Peyer's patch (tissue), 4 donors: Measurements from ENCODE around the gene NOTCH3.

Experiments used
- POLR2A ChIP-seq, 2 donors: fragments of 450-650 bp; IDR thresholded peaks; one replicate each; pipeline ENCODE4 v1.5.1; 2017; ENCODE audit warnings: antibody characterized with exemption in 2 of 2, mild to moderate bottlenecking in 2 of 2, moderate library complexity in 2 of 2
- TF ChIP-seq, protein P1 (sequence below), 6 experiments: fragments of 450-650 bp in 4 of 6; fragments of 200-600 bp in 2 of 6; sonication (generic) in 1 of 6; IDR thresholded peaks; one replicate each; pipeline ENCODE4 v1.5.1; 2017 to 2019; ENCODE audit warnings: antibody characterized with exemption in 6 of 6, mild to moderate bottlenecking in 3 of 6, moderate library complexity in 1 of 6

DNA sequence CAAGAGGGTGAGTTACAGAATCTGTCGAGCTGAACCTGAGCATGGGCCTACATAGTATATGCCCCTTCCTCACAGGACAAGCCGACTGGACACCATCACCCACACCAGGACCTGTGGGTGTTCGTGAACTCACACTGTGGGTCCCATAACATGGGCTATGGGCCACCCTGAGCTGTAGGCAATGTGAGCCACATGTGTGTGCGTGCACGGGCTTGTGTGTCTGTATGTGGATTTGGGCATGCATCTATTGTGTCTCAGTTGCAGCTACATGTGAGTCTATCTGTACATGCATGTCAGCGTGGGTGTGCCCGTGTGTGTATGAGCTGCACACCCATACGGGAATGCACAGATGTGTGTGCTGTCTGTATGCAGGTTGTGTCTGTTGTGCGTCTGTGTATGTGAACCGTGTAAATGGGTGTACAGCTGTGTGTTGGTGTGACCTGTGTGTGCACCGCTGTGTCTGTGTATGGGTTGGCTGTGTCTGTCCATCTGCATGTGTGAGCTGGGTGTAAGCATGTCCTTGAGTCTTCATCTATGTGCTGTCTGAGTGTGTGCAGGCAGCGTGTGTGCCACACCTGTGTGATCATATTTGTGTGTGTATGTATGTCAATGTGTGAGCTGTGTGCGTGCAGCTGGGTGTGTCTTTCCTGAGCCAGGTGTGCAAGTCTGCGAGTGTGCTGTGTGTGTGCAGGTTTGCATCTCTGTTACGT lies 1.7 kb downstream of the NOTCH3 start:
- TF ChIP-seq, protein P1, sequence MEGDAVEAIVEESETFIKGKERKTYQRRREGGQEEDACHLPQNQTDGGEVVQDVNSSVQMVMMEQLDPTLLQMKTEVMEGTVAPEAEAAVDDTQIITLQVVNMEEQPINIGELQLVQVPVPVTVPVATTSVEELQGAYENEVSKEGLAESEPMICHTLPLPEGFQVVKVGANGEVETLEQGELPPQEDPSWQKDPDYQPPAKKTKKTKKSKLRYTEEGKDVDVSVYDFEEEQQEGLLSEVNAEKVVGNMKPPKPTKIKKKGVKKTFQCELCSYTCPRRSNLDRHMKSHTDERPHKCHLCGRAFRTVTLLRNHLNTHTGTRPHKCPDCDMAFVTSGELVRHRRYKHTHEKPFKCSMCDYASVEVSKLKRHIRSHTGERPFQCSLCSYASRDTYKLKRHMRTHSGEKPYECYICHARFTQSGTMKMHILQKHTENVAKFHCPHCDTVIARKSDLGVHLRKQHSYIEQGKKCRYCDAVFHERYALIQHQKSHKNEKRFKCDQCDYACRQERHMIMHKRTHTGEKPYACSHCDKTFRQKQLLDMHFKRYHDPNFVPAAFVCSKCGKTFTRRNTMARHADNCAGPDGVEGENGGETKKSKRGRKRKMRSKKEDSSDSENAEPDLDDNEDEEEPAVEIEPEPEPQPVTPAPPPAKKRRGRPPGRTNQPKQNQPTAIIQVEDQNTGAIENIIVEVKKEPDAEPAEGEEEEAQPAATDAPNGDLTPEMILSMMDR (IDR thresholded peaks at IDR 0.05): no peak
- no peak for TF ChIP-seq POLR2A (IDR thresholded peaks at IDR 0.05)
